CD4-positive, alpha-beta T cell treated with Interleukin-17A for 1 hour (primary cell): ENCODE measurements around the gene ROBO4.

Experiments
- DNase-seq: peaks from one replicate; pipeline ENCODE4 v3.0.0-alpha.2; 2020

Gene ROBO4

GRCh38 chr11:124887667-124888013 is 10.0 kb downstream of the ROBO4 start:
- no peak for DNase-seq

DNA sequence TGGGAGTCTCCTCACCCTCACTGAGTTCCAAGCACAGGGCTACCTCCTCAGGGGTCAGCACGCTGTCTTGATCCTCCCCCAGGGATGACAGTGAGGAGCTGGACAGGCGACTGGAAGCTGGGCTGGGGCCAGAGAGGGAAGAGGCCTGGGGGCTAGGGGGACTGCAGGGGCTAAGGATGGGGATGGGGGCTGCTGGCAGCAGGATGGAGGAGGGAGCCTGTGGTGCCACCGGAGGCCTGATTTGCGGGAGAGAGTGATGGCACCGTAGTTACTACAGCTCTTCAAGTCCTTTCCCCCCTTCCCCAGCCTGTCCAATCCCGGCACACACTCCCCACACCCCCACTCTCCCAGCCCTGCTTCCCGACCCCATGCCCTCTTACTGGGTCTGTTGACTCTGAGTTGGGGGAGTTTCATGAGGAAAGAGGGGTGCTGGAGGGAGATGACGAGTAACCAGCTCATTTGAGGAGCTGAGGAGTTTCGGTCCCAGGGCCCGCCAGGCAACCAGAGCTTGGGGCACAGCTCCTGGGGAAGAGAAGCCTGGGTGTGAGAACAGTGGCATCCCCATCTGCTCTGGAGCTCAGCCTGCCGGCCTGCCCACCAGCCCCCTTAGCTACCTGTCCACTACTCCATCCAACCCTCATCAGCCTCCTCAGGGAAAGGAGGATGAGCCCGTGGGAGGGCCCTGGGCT is 10.5 kb downstream of the ROBO4 start:
- DNase-seq = no peak

DNA sequence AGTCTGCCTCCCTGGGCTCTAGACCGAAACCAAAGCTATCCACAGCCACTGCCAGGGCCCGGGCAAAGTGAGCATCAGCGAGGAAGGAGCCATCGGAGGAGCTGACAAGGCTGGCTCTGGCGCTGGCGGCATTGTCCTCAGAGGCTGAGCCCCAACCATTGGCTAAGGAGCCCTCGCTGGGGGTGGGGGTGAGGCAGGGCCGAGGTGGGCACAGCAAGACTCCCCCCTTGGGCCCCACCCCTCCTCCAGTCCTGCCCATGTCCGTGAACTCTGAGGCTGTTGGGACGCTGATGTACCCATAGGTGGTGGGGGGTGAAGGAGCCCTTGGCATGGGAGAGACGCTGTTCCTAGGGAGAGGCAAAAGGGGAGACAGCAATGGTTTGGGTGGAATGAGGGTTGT is 11.2 kb downstream of the ROBO4 start:
- DNase-seq = no peak

DNA sequence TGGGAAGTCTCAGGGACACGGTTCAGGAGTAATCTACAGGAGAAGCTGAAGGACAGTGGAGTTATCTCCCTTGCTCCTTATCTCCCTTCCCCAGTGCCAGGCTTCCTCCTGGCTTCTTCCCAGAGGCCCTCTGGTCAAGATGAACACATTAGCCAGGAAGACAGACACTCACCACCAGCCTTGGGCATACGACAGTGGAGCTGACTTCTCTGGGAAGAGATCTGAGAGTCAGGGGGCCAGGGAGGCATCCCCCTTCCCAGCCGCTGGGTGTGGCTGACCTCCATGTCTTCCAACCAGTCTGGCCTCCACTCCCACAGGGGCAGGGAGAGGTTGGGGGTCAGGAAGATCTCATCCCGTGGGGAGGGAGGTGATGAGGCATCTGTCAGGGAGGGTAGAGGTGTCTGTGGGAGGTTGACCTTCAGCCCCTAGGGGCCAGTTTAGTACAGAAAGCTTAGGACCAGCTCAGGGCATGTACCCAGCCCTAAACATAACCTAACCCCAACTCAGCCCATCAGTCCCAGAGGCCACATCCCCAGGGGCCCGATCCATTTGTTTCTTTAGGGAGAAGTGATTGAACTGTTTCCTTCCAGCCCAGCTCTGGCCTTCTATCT is 12.7 kb downstream of the ROBO4 start:
- DNase-seq = no peak

- no peak for DNase-seq
Measured at GRCh38 chr11:124884340-124884739, 13.3 kb downstream of the ROBO4 start.

DNA sequence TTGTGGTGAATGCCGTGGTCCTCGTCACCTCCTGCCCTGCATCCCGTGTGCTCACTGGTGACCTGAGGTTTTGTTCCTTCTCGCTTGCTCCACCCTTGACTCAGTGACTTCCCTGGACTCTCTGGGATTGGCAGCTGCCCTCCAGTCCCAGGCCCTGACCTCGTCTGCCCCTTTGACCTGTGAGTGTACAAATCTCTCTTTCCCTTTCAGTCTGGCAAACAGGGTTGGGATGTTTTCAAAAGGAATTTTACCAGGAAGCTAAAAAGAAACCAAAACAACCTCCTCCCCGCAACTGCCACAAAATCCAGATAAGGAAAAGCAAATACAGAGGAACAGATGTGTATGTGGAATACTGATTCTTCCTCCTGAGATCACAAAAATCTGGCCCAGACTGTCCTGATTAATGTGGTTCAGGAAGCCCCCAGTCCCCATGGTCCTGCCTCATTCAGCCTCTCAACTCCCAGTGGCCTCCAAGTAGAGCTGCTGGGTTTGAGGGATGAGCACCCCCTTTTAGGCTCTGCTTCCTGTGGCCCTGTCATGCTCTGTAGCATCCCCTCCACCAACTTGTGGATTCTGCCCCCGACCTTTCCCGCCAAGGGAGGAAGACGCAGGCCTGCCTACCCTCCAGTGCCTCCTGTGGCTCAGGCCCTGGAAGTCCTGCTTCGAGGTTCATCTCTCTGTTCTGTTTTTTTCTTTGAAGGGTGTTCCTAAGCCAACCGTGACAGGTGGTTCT is 15.2 kb downstream of the ROBO4 start:
- no peak for DNase-seq

- no peak for DNase-seq
Measured at GRCh38 chr11:124880958-124881357, 16.7 kb downstream of the ROBO4 start.

DNA sequence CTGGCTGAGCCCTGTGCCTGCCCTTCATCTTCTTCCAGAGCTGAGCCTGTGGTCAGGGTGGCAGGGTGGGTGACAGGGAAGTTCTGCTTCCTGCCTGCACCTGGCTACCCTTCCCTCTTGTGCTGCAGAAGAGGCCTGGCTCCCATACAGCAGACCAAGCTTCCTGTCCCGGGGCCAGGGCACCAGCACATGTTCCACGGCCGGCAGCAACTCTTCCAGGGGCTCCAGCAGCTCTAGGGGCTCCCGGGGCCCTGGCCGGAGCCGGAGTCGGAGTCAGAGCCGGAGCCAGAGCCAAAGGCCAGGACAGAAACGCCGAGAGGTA is 17.4 kb downstream of the ROBO4 start:
- DNase-seq = no peak

GRCh38 chr11:124879493-124880289 is 18.0 kb downstream of the ROBO4 start:
- no peak for DNase-seq

- DNase-seq = no peak
Measured at GRCh38 chr11:124878759-124879492, 18.7 kb downstream of the ROBO4 start.

DNA sequence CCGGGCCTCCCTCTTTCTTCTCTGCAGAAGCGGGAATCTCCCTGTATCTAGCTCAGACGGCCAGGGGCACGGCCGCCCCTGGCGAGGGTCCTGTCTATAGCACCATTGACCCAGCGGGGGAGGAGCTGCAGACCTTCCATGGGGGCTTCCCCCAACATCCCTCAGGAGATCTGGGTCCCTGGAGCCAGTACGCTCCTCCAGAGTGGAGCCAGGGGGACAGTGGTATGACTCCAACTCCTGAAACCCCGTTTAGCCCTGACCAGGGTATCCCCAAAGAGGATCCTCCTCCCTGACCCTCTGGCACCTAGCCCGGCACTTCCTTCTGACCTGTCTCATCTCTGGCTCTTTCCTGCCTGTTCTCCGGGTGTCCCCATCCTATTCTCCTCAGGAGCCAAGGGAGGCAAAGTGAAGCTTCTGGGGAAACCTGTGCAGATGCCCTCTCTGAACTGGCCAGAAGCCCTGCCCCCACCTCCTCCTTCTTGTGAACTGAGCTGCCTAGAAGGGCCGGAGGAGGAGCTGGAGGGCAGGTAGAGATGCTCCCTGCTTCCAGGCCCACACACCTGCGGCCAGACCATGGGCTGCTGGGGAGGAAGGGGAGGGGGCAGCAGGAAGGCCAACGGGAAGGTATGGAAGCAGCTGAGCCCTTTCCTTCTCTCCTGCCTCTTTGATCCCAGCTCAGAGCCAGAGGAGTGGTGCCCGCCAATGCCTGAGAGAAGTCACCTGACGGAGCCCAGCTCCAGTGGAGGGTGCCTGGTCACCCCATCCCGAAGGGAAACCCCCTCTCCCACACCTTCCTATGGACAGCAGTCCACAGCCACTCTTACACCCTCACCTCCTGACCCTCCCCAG is 19.5 kb downstream of the ROBO4 start:
- DNase-seq = no peak

- no peak for DNase-seq
Measured at GRCh38 chr11:124877631-124877909, 20.1 kb downstream of the ROBO4 start.

DNA sequence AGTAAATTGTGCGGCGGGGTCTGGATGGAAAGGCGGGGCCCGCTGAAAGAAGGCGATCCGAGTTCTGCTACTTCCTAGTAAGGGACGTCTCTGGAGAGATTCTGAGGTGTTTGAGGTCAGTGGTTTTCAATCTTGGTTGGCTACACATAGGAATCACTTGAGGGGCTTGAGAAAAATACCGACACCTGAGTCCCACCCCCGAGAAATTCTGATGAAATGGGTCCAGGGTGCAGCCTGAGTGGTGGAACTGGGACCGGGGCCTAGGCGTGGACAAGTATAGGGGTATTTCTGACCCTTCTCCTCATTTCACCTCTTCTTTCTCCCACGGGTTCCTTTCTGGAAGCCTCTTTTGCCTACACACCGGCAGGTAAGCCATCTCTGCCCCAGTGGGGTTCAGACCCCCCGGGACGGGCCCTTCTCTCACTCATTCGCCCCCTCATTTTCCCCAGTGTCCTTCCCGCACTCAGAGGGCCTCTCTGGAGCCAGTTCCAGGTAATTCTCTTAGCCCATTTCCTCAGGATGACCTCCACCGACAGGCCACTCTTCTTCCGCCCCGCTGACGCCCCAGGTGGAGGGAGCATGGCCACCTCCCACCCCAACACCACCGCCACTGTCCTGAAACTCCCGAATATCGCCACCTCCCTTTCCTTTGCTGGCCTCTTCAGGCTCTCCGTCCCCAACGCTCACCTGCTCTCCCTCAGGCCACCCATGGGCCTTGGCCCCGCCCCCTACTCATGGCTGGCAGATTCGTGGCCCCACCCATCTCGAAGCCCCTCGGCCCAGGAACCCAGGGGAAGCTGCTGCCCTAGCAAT is 20.6 kb downstream of the ROBO4 start:
- no peak for DNase-seq

DNA sequence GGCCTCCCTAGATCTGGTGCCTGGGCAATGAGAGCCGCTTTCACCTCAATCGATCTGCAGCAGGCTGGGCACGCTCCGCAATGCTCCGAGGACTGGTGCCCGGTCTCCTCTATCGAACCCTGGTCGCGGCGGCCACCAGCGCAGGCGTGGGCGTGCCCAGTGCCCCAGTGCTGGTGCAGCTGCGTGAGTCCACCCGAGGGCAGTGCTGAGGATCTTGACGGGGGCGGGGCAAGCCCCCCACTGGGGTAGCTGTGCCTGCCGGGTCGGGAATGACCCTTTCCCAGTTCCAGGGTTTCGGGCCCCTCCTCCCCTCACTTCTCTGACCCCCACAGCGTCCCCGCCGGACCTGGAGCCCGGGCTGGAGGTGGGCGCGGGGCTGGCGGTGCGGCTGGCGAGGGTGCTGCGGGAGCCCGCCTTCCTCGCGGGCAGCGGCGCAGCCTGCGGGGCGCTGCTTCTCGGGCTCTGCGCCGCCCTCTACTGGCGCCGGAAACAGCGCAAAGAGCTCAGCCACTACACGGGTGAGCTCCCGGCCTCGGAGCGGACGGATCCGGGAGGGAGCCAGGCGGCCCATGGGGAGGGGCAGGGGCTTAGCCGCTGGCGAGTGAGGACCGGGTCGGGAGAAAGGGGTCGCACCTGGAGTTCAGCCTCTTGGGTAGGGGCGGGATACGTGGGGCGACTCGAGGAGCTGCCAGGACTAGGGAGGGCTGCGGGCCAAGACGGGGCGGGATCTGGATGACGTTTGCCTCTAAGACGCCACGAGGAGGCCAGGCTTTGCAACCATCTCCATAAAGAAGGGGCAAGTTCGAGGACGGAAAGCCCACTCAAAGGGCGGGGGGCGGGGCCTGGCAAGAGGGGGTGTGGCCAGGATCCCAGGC is 21.5 kb downstream of the ROBO4 start:
- DNase-seq = peak; percentile 82

DNA sequence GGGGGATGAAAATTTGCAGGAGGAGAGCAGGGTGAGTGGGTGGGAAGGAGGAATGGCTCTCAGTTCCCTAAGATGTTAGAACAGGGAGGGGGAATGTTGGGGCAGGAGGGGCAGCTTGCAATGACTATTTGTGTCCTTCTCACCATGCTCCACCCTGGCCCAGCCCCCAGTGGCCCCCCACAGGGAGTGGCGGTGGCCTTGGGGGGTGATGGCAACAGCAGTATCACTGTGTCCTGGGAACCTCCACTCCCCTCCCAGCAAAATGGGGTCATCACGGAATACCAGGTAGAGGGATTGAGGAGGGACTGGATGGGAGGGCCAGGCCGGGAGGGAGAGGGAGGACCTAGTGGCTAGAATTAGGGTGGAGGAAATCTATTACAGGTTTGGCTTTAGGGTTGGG is 22.3 kb downstream of the ROBO4 start:
- DNase-seq = no peak

- DNase-seq = no peak
Measured at GRCh38 chr11:124874571-124875255, 23.0 kb downstream of the ROBO4 start.

DNA sequence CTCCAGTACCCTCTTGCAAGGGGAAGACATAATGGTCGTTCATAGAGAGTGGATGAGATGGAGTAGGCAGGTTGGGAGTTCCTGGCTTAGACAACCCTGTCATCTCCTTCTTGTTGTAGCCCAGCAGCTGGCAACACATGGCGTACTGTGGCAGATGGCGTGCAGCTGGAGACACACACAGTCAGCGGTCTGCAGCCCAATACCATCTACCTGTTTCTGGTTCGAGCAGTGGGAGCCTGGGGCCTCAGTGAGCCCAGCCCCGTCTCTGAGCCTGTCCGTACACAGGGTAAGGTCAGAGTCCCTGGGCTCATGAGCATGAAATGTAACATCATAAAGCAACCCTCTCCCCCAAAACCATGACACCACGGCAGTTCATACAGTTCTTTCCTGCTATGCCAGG is 23.7 kb downstream of the ROBO4 start:
- no peak for DNase-seq

DNA sequence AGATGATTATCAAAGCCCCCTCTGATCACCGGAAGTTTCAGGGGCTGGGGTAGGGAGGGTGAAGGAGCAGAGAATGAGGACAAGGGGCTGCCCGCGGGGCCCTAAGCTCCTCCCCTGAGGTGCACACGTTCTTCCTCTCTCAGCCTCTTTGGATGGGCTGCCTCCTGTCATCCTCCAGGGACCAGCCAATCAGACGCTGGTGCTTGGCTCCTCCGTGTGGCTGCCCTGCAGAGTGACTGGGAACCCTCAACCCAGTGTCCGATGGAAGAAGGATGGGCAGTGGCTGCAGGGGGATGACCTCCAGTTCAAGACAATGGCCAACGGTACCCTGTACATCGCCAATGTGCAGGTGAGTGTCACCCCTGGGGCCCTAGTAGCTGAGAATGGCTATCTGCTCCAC is 24.9 kb downstream of the ROBO4 start:
- no peak for DNase-seq

- DNase-seq = no peak
Measured at GRCh38 chr11:124872280-124872679, 25.4 kb downstream of the ROBO4 start.

DNA sequence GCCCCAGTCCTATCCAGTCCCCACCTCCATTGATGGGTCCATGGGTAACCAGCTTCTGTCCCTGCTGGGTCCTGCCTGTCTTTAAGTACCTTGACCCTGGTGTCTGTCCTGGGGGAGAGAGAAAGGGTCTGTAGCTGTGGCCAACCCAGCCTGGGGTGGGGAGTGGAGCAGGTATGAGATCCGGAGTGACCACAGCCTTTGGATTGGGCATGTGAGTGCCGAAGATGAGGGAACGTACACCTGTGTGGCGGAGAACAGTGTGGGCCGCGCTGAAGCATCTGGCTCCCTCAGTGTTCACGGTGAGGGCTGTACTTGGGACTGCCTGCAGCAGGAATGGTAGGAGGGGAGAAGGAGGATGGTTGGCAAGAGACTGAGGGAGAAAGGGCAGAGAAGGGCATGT is 27.2 kb downstream of the ROBO4 start:
- no peak for DNase-seq
